Esophagus muscularis mucosa (tissue), 3 donors: ENCODE measurements around the gene LRPPRC.

Experiments used
- POLR2A ChIP-seq: fragments of 450-650 bp; IDR thresholded peaks from one replicate; pipeline ENCODE4 v1.6.1; 2017; ENCODE audit warnings: antibody characterized with exemption, moderate library complexity, mild to moderate bottlenecking, low read depth
- TF ChIP-seq, protein P1 (sequence below), 3 experiments: fragments of 200-600 bp in 2 of 3; fragments of 450-650 bp in 1 of 3; sonication (generic) in 2 of 3; IDR thresholded peaks; one replicate each; pipeline ENCODE4 v1.5.1; 2017 to 2019; ENCODE audit warnings: antibody characterized with exemption in 3 of 3, mild to moderate bottlenecking in 2 of 3, moderate library complexity in 1 of 3

GRCh38 chr2:43905871-43906270 is 89.9 kb downstream of the LRPPRC start:
- TF ChIP-seq, protein P1, sequence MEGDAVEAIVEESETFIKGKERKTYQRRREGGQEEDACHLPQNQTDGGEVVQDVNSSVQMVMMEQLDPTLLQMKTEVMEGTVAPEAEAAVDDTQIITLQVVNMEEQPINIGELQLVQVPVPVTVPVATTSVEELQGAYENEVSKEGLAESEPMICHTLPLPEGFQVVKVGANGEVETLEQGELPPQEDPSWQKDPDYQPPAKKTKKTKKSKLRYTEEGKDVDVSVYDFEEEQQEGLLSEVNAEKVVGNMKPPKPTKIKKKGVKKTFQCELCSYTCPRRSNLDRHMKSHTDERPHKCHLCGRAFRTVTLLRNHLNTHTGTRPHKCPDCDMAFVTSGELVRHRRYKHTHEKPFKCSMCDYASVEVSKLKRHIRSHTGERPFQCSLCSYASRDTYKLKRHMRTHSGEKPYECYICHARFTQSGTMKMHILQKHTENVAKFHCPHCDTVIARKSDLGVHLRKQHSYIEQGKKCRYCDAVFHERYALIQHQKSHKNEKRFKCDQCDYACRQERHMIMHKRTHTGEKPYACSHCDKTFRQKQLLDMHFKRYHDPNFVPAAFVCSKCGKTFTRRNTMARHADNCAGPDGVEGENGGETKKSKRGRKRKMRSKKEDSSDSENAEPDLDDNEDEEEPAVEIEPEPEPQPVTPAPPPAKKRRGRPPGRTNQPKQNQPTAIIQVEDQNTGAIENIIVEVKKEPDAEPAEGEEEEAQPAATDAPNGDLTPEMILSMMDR (IDR thresholded peaks at IDR 0.05), result no peak
- no peak for TF ChIP-seq POLR2A
